Measurements from ENCODE around the gene IPO9. TPM values are rescaled to one million over a fixed set of nuclear protein-coding genes. Genes with fewer than 3 reads are reported as not detected.

The IPO9 gene
- total RNA-seq, 2 experiments from 2014 or later: 64.6 to 67.5 TPM

GRCh38 chr1:201806801-201807200 lies 22.2 kb upstream of the IPO9 start:
- Mint-ChIP-seq H3K4me3 (no peak overlapping the region), H3K27me3 (no peaks in the 10 kb centered on the region), H3K4me1 (ENCODE audit: low read depth) (no peaks in the 10 kb centered on the region), H3K36me3 (ENCODE audit: low read depth) (peaks cover 2% of the 10 kb centered on the region), H3K27ac (no peak overlapping the region), H3K9me3 (no peaks in the 10 kb centered on the region)
- TF ChIP-seq, protein P1, sequence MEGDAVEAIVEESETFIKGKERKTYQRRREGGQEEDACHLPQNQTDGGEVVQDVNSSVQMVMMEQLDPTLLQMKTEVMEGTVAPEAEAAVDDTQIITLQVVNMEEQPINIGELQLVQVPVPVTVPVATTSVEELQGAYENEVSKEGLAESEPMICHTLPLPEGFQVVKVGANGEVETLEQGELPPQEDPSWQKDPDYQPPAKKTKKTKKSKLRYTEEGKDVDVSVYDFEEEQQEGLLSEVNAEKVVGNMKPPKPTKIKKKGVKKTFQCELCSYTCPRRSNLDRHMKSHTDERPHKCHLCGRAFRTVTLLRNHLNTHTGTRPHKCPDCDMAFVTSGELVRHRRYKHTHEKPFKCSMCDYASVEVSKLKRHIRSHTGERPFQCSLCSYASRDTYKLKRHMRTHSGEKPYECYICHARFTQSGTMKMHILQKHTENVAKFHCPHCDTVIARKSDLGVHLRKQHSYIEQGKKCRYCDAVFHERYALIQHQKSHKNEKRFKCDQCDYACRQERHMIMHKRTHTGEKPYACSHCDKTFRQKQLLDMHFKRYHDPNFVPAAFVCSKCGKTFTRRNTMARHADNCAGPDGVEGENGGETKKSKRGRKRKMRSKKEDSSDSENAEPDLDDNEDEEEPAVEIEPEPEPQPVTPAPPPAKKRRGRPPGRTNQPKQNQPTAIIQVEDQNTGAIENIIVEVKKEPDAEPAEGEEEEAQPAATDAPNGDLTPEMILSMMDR (IDR thresholded peaks at IDR 0.05): no peak
- intact Hi-C loops (cut with micrococcal nuclease): no loop called here
- CTCF ChIA-PET: interaction anchor here (0.8 to 1.6 kb wide), 3 partner anchors 14 to 97 kb away, joined by 4 to 6 read pairs (median 5); partner anchors contain the start of gene IPO9
- DNase-seq: no peak
- POLR2A ChIA-PET: interaction anchor here (0.7 kb wide), 1 partner anchor 13 kb away, joined by 3 read pairs; no protein-coding TSS in a partner anchor
- ATAC-seq: no peak

DNA sequence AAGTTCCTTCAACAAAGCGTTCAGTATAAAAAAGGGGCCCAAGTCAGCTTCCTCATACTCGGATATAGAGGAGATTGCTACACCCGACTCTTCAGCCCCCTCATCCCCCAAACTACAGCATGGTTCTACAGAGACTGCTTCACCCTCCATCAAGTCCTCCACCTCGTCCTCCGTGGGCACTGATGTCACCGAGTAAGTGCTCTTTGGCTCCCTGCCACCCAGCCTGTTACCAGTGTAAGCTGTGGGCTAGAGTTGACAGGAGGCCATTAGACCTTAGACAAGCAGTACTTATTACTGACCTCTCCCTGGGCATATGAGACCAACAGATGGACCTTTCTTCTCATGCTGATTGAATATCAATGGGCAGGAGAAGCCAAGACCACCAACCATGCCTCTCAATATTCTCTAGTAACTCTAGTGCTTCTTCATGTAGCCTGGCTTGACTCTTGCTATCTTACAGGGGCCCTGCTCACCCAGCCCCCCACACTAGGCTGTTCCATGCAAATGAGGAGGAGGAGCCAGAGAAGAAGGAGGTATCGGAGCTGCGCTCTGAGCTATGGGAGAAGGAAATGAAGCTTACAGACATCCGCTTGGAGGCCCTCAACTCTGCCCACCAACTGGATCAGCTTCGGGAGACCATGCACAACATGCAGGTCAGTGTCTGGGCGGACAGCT lies 20.9 kb upstream of the IPO9 start:
- H3K4me3 Mint-ChIP-seq: no peak overlapping the region
- intact Hi-C loops (cut with micrococcal nuclease): no loop called here
- TF ChIP-seq, protein P1 (IDR thresholded peaks at IDR 0.05): no peak
- CTCF ChIA-PET: interaction anchor here (0.6 to 1.6 kb wide), 3 partner anchors 13 to 99 kb away, joined by 3 to 6 read pairs (median 4); no protein-coding TSS in a partner anchor
- POLR2A ChIA-PET: no interaction called here
- DNase-seq (no peak), ATAC-seq (no peak)
- H3K27ac Mint-ChIP-seq: no peak overlapping the region
- H3K9me3 Mint-ChIP-seq: no peaks in the 10 kb centered on the region
- no peaks in the 10 kb centered on the region for H3K4me1 Mint-ChIP-seq (ENCODE audit: low read depth)
- no peaks in the 10 kb centered on the region for H3K27me3 Mint-ChIP-seq
- H3K36me3 Mint-ChIP-seq (ENCODE audit: low read depth): peaks cover 2% of the 10 kb centered on the region

DNA sequence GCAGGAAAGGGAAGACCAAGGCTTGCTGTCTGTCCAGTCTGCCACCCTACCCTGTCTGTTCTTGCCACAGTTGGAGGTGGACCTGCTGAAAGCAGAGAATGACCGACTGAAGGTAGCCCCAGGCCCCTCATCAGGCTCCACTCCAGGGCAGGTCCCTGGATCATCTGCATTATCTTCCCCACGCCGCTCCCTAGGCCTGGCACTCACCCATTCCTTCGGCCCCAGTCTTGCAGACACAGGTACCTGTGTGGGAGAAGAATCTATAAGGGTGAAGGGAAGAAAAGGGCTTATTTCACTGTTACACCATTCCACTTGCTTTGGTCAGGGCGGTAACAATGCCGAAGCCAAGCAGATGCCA lies 20.3 kb upstream of the IPO9 start:
- intact Hi-C loops (cut with micrococcal nuclease): no loop called here
- no peak overlapping the region for H3K27ac Mint-ChIP-seq
- ATAC-seq (no peak), DNase-seq (no peak)
- no peaks in the 10 kb centered on the region for H3K9me3 Mint-ChIP-seq
- POLR2A ChIA-PET: no interaction called here
- no peaks in the 10 kb centered on the region for H3K4me1 Mint-ChIP-seq (ENCODE audit: low read depth)
- peaks cover 2% of the 10 kb centered on the region for H3K36me3 Mint-ChIP-seq (ENCODE audit: low read depth)
- H3K4me3 Mint-ChIP-seq: no peak overlapping the region
- H3K27me3 Mint-ChIP-seq: no peaks in the 10 kb centered on the region
- TF ChIP-seq, protein P1 (IDR thresholded peaks at IDR 0.05): no peak
- CTCF ChIA-PET: interaction anchor here (1.0 kb wide), 1 partner anchor 14 kb away, joined by 3 read pairs; no protein-coding TSS in a partner anchor

GRCh38 chr1:201809876-201810275 lies 19.1 kb upstream of the IPO9 start:
- CTCF ChIA-PET: interaction anchor here (1.0 kb wide), 1 partner anchor 13 kb away, joined by 3 read pairs; no protein-coding TSS in a partner anchor

More at GRCh38 chr1:201809876-201810275, 19.1 kb upstream of the IPO9 start:
- intact Hi-C loops (cut with micrococcal nuclease): no loop called here
- no peak overlapping the region for H3K27ac Mint-ChIP-seq
- DNase-seq (no peak), ATAC-seq (no peak)
- no peaks in the 10 kb centered on the region for H3K9me3 Mint-ChIP-seq
- H3K27me3 Mint-ChIP-seq: no peaks in the 10 kb centered on the region
- peaks cover 2% of the 10 kb centered on the region for H3K36me3 Mint-ChIP-seq (ENCODE audit: low read depth)
- POLR2A ChIA-PET: no interaction called here
- TF ChIP-seq, protein P1 (IDR thresholded peaks at IDR 0.05): no peak
- no peak overlapping the region for H3K4me3 Mint-ChIP-seq
- H3K4me1 Mint-ChIP-seq (ENCODE audit: low read depth): no peaks in the 10 kb centered on the region

All from activated CD8-positive, alpha-beta T cell treated with anti-CD3 and anti-CD28 coated beads for 36 hours (primary cell).